Central memory CD8-positive, alpha-beta T cell (primary cell): Measurements from ENCODE around the gene CTIF.
A peak's percentile ranks its signal among the peaks of the same experiment; 100 is the strongest.

Experiments
- ATAC-seq: fragments of 150-1000 bp; cut with Tn5 transposase; replicated peaks from 2 replicates; pipeline ENCODE4 v1.10.0; 2022; ENCODE audit warnings: mild to moderate bottlenecking, moderate FRiP score, moderate number of reproducible peaks; ENCODE audit not compliant: poor library complexity, severe bottlenecking; ENCODE audit errors: extremely low read depth
- DNase-seq, 2 donors: peaks; one replicate each; pipeline ENCODE4 v3.0.0; 2021; ENCODE audit warnings: low spot score in 2 of 2
- H3K27ac Mint-ChIP-seq: one replicate; pipeline ENCODE4 v1.8.0; 2022; ENCODE audit warnings: low read depth, mild to moderate bottlenecking, moderate library complexity, mixed read lengths
- H3K27me3 Mint-ChIP-seq: one replicate; pipeline ENCODE4 v1.8.0; 2022; ENCODE audit warnings: mixed read lengths
- H3K36me3 Mint-ChIP-seq: one replicate; pipeline ENCODE4 v1.8.0; 2022; ENCODE audit warnings: mild to moderate bottlenecking, moderate library complexity, mixed read lengths; ENCODE audit not compliant: insufficient read depth
- H3K4me1 Mint-ChIP-seq: one replicate; pipeline ENCODE4 v1.8.0; 2022; ENCODE audit warnings: mixed read lengths
- H3K4me3 Mint-ChIP-seq: one replicate; pipeline ENCODE4 v1.8.0; 2022; ENCODE audit warnings: mild to moderate bottlenecking, moderate library complexity, mixed read lengths
- H3K9me3 Mint-ChIP-seq: one replicate; pipeline ENCODE4 v1.8.0; 2022; ENCODE audit warnings: mixed read lengths

Gene CTIF

GRCh38 chr18:48539406-48540250 lies 797 bp downstream of the CTIF start:
- DNase-seq (no peak), ATAC-seq (peak; percentile 18)
- no peak overlapping the region for H3K27ac Mint-ChIP-seq
- H3K4me1 Mint-ChIP-seq, result peaks cover 6% of the 10 kb centered on the region
- H3K9me3 Mint-ChIP-seq, result no peaks in the 10 kb centered on the region
- H3K27me3 Mint-ChIP-seq, result peaks cover 32% of the 10 kb centered on the region
- H3K36me3 Mint-ChIP-seq, result peaks cover under 1% of the 10 kb centered on the region
- peak overlapping the region; percentile 79 for H3K4me3 Mint-ChIP-seq

GRCh38 chr18:48540251-48541025 lies 1.6 kb downstream of the CTIF start:
- H3K4me3 Mint-ChIP-seq, result peak overlapping the region; percentile 79
- H3K9me3 Mint-ChIP-seq, result no peaks in the 10 kb centered on the region
- no peak for DNase-seq
- H3K36me3 Mint-ChIP-seq, result no peaks in the 10 kb centered on the region
- H3K27ac Mint-ChIP-seq, result no peak overlapping the region
- H3K27me3 Mint-ChIP-seq, result peaks cover 32% of the 10 kb centered on the region
- H3K4me1 Mint-ChIP-seq, result peaks cover 6% of the 10 kb centered on the region
- peak; percentile 47 for ATAC-seq

- Mint-ChIP-seq H3K27me3 (peaks cover 32% of the 10 kb centered on the region), H3K36me3 (no peaks in the 10 kb centered on the region), H3K27ac (no peak overlapping the region), H3K9me3 (no peaks in the 10 kb centered on the region), H3K4me1 (peaks cover 6% of the 10 kb centered on the region), H3K4me3 (peak overlapping the region; percentile 79)
- ATAC-seq (peak; percentile 22), DNase-seq (no peak)
Observed at GRCh38 chr18:48541026-48541746, 2.4 kb downstream of the CTIF start.

GRCh38 chr18:48541747-48542400 lies 3.0 kb downstream of the CTIF start:
- Mint-ChIP-seq H3K9me3 (no peaks in the 10 kb centered on the region), H3K36me3 (no peaks in the 10 kb centered on the region), H3K4me3 (peak overlapping the region; percentile 79), H3K4me1 (peaks cover 6% of the 10 kb centered on the region), H3K27me3 (peaks cover 36% of the 10 kb centered on the region), H3K27ac (no peak overlapping the region)
- DNase-seq (no peak), ATAC-seq (no peak)

- Mint-ChIP-seq H3K27me3 (peaks cover 37% of the 10 kb centered on the region), H3K4me1 (peaks cover 6% of the 10 kb centered on the region), H3K4me3 (no peak overlapping the region), H3K36me3 (no peaks in the 10 kb centered on the region), H3K9me3 (no peaks in the 10 kb centered on the region), H3K27ac (no peak overlapping the region)
- DNase-seq (no peak), ATAC-seq (no peak)
Observed at GRCh38 chr18:48542513-48543181, 3.8 kb downstream of the CTIF start.

GRCh38 chr18:48543228-48543627 lies 4.4 kb downstream of the CTIF start:
- H3K4me1 Mint-ChIP-seq, result peaks cover 6% of the 10 kb centered on the region
- ATAC-seq, result no peak
- no peak overlapping the region for H3K4me3 Mint-ChIP-seq
- no peak overlapping the region for H3K27ac Mint-ChIP-seq
- H3K27me3 Mint-ChIP-seq, result peaks cover 37% of the 10 kb centered on the region
- H3K9me3 Mint-ChIP-seq, result no peaks in the 10 kb centered on the region
- no peak for DNase-seq
- H3K36me3 Mint-ChIP-seq, result no peaks in the 10 kb centered on the region

- Mint-ChIP-seq H3K4me1 (peaks cover 6% of the 10 kb centered on the region), H3K4me3 (no peak overlapping the region), H3K27ac (no peak overlapping the region), H3K36me3 (no peaks in the 10 kb centered on the region), H3K9me3 (no peaks in the 10 kb centered on the region), H3K27me3 (peaks cover 37% of the 10 kb centered on the region)
- no peak for ATAC-seq
- no peak for DNase-seq
Observed at GRCh38 chr18:48544116-48544515, 5.3 kb downstream of the CTIF start.

GRCh38 chr18:48544661-48545415 lies 6.0 kb downstream of the CTIF start:
- ATAC-seq (no peak), DNase-seq (no peak)
- Mint-ChIP-seq H3K4me1 (peaks cover 6% of the 10 kb centered on the region), H3K4me3 (no peak overlapping the region), H3K27me3 (peaks cover 37% of the 10 kb centered on the region), H3K36me3 (no peaks in the 10 kb centered on the region), H3K27ac (no peak overlapping the region), H3K9me3 (no peaks in the 10 kb centered on the region)

- DNase-seq (no peak), ATAC-seq (no peak)
- Mint-ChIP-seq H3K9me3 (no peaks in the 10 kb centered on the region), H3K27me3 (peaks cover 37% of the 10 kb centered on the region), H3K27ac (no peak overlapping the region), H3K4me3 (no peak overlapping the region), H3K4me1 (no peaks in the 10 kb centered on the region), H3K36me3 (no peaks in the 10 kb centered on the region)
Observed at GRCh38 chr18:48545757-48546321, 7.0 kb downstream of the CTIF start.

GRCh38 chr18:48546396-48546795 lies 7.6 kb downstream of the CTIF start:
- H3K4me1 Mint-ChIP-seq, result no peaks in the 10 kb centered on the region
- H3K27ac Mint-ChIP-seq, result no peak overlapping the region
- ATAC-seq (no peak), DNase-seq (no peak)
- no peaks in the 10 kb centered on the region for H3K36me3 Mint-ChIP-seq
- peaks cover 37% of the 10 kb centered on the region for H3K27me3 Mint-ChIP-seq
- H3K9me3 Mint-ChIP-seq, result no peaks in the 10 kb centered on the region
- no peak overlapping the region for H3K4me3 Mint-ChIP-seq

- no peak for ATAC-seq
- no peak for DNase-seq
Observed at GRCh38 chr18:48547531-48547981, 8.7 kb downstream of the CTIF start.

More at GRCh38 chr18:48547531-48547981, 8.7 kb downstream of the CTIF start:
- Mint-ChIP-seq H3K27ac (no peak overlapping the region), H3K4me3 (no peak overlapping the region), H3K36me3 (no peaks in the 10 kb centered on the region), H3K9me3 (no peaks in the 10 kb centered on the region), H3K4me1 (no peaks in the 10 kb centered on the region), H3K27me3 (peaks cover 37% of the 10 kb centered on the region)
